HEK293 (cell line): Measurements from ENCODE around the gene FNDC3A.

ENCODE experiments used
- CTCF ChIA-PET: fragments of 350-600 bp; formaldehyde crosslinking; extraction: SDS; loops from one replicate; lab custom pipeline; 2021; ENCODE audit warnings: antibody characterized with exemption; lab: Yijun Ruan, JAX
- POLR2A ChIA-PET: fragments of 300-600 bp; formaldehyde crosslinking; extraction: SDS; loops from one replicate; lab custom pipeline; 2020; ENCODE audit warnings: antibody characterized with exemption, inconsistent platforms; lab: Yijun Ruan, JAX
- H3K27ac ChIP-seq: fragments of 200-500 bp; sonication (Bioruptor generic); 2 replicates; pipeline ENCODE4 v1.5.1; 2014; ENCODE audit warnings: low read depth, low read length, control low read depth, inconsistent platforms; ENCODE audit errors: extremely low read depth
- H3K36me3 ChIP-seq, 2 experiments: fragments of 200-500 bp in 1 of 2; sonication (Bioruptor generic) in 1 of 2; 1 replicate in 1 of 2; 2 replicates in 1 of 2; pipeline ENCODE4 v1.5.1; 2014 to 2017; ENCODE audit warnings: inconsistent platforms in 2 of 2, low read length in 2 of 2; ENCODE audit not compliant: control insufficient read depth in 2 of 2, insufficient read depth in 1 of 2
- H3K4me1 ChIP-seq: fragments of 200-500 bp; sonication (Bioruptor generic); 2 replicates; pipeline ENCODE4 v1.5.1; 2014; ENCODE audit warnings: mild to moderate bottlenecking, low read length, inconsistent platforms; ENCODE audit not compliant: control insufficient read depth, insufficient read depth
- H3K4me3 ChIP-seq: 2 replicates; pipeline ENCODE4 v1.5.1; 2011; ENCODE audit warnings: low read depth, mild to moderate bottlenecking, control low read depth, low read length, moderate library complexity
- H3K9me3 ChIP-seq: fragments of 200-500 bp; sonication (Bioruptor generic); 2 replicates; pipeline ENCODE4 v1.5.1; 2014; ENCODE audit warnings: low read depth, low read length, inconsistent platforms; ENCODE audit not compliant: control insufficient read depth, insufficient read depth
- GLIS2 ChIP-seq: fragments of 450-650 bp; formaldehyde crosslinking; IDR thresholded peaks from 2 replicates; pipeline ENCODE4 v1.5.1; 2016; ENCODE audit warnings: missing biosample characterization, missing genetic modification characterization
- KLF10 ChIP-seq: fragments of 450-650 bp; IDR thresholded peaks from 2 replicates; pipeline ENCODE4 v1.5.1; 2018; ENCODE audit warnings: missing biosample characterization, mild to moderate bottlenecking, missing genetic modification characterization
- KLF8 ChIP-seq: fragments of 450-650 bp; formaldehyde crosslinking; IDR thresholded peaks from 2 replicates; pipeline ENCODE4 v1.5.1; 2016; ENCODE audit warnings: missing biosample characterization, missing genetic modification characterization
- REPIN1 ChIP-seq: fragments of 450-650 bp; formaldehyde crosslinking; IDR thresholded peaks from 2 replicates; pipeline ENCODE4 v1.5.1; 2017; ENCODE audit warnings: missing biosample characterization, missing genetic modification characterization, low read depth
- SCRT2 ChIP-seq: fragments of 450-650 bp; formaldehyde crosslinking; IDR thresholded peaks from 2 replicates; pipeline ENCODE4 v1.5.1; 2016; ENCODE audit warnings: missing biosample characterization, missing genetic modification characterization
- SP2 ChIP-seq: fragments of 450-650 bp; formaldehyde crosslinking; IDR thresholded peaks from 2 replicates; pipeline ENCODE4 v1.5.1; 2016; ENCODE audit warnings: missing biosample characterization, missing genetic modification characterization
- ZBTB1 ChIP-seq: fragments of 450-650 bp; formaldehyde crosslinking; IDR thresholded peaks from 2 replicates; pipeline ENCODE4 v1.5.1; 2016; ENCODE audit warnings: missing biosample characterization, missing genetic modification characterization
- ZBTB20 ChIP-seq: fragments of 450-650 bp; formaldehyde crosslinking; IDR thresholded peaks from 2 replicates; pipeline ENCODE4 v1.5.1; 2016; ENCODE audit warnings: missing biosample characterization, missing genetic modification characterization
- ZFP69B ChIP-seq: fragments of 450-650 bp; formaldehyde crosslinking; IDR thresholded peaks from 2 replicates; pipeline ENCODE4 v1.5.1; 2016; ENCODE audit warnings: missing biosample characterization, missing genetic modification characterization
- ZIC2 ChIP-seq: fragments of 450-650 bp; formaldehyde crosslinking; IDR thresholded peaks from 2 replicates; pipeline ENCODE4 v1.5.1; 2016; ENCODE audit warnings: missing biosample characterization, missing genetic modification characterization
- ZNF146 ChIP-seq: fragments of 450-650 bp; formaldehyde crosslinking; IDR thresholded peaks from 2 replicates; pipeline ENCODE4 v1.5.1; 2016; ENCODE audit warnings: missing biosample characterization, missing genetic modification characterization
- ZNF148 ChIP-seq: fragments of 450-650 bp; formaldehyde crosslinking; IDR thresholded peaks from 2 replicates; pipeline ENCODE4 v1.5.0; 2017; ENCODE audit warnings: missing biosample characterization, missing genetic modification characterization, borderline replicate concordance
- ZNF155 ChIP-seq: fragments of 450-650 bp; formaldehyde crosslinking; IDR thresholded peaks from 2 replicates; pipeline ENCODE4 v1.5.1; 2016; ENCODE audit warnings: missing biosample characterization, missing genetic modification characterization
- ZNF16 ChIP-seq: fragments of 450-650 bp; formaldehyde crosslinking; IDR thresholded peaks from 2 replicates; pipeline ENCODE4 v1.5.1; 2016; ENCODE audit warnings: low read depth, missing biosample characterization, missing genetic modification characterization
- ZNF221 ChIP-seq: fragments of 450-650 bp; formaldehyde crosslinking; IDR thresholded peaks from 2 replicates; pipeline ENCODE4 v1.5.1; 2017; ENCODE audit warnings: missing biosample characterization, missing genetic modification characterization, borderline replicate concordance
- ZNF324 ChIP-seq: fragments of 450-650 bp; formaldehyde crosslinking; IDR thresholded peaks from 2 replicates; pipeline ENCODE4 v1.5.1; 2016; ENCODE audit warnings: missing biosample characterization, missing genetic modification characterization
- ZNF335 ChIP-seq: fragments of 450-650 bp; formaldehyde crosslinking; conservative IDR thresholded peaks from 2 replicates; pipeline ENCODE4 v1.5.1; 2016; ENCODE audit warnings: missing biosample characterization, missing genetic modification characterization
- ZNF362 ChIP-seq: fragments of 450-650 bp; formaldehyde crosslinking; IDR thresholded peaks from 2 replicates; pipeline ENCODE4 v1.5.1; 2016; ENCODE audit warnings: missing biosample characterization, missing genetic modification characterization
- ZNF529 ChIP-seq: fragments of 450-650 bp; formaldehyde crosslinking; IDR thresholded peaks from 2 replicates; pipeline ENCODE4 v1.5.1; 2017; ENCODE audit warnings: missing genetic modification characterization, missing biosample characterization; ENCODE audit not compliant: insufficient replicate concordance
- ZNF548 ChIP-seq: fragments of 450-650 bp; formaldehyde crosslinking; IDR thresholded peaks from 2 replicates; pipeline ENCODE4 v1.5.1; 2016; ENCODE audit warnings: missing biosample characterization, missing genetic modification characterization
- ZNF549 ChIP-seq: fragments of 450-650 bp; IDR thresholded peaks from 2 replicates; pipeline ENCODE4 v1.5.1; 2018; ENCODE audit warnings: missing biosample characterization, missing genetic modification characterization, mild to moderate bottlenecking, inconsistent platforms, moderate library complexity
- ZNF621 ChIP-seq: fragments of 450-650 bp; formaldehyde crosslinking; IDR thresholded peaks from 2 replicates; pipeline ENCODE4 v1.5.1; 2017; ENCODE audit warnings: missing biosample characterization, missing genetic modification characterization
- ZNF624 ChIP-seq: fragments of 450-650 bp; formaldehyde crosslinking; IDR thresholded peaks from 2 replicates; pipeline ENCODE4 v1.5.1; 2017; ENCODE audit warnings: missing biosample characterization, missing genetic modification characterization
- ZNF654 ChIP-seq: fragments of 450-650 bp; formaldehyde crosslinking; IDR thresholded peaks from 2 replicates; pipeline ENCODE4 v1.5.1; 2016; ENCODE audit warnings: low read depth, missing biosample characterization, missing genetic modification characterization
- ZNF843 ChIP-seq: fragments of 450-650 bp; formaldehyde crosslinking; IDR thresholded peaks from 2 replicates; pipeline ENCODE4 v1.5.1; 2016; ENCODE audit warnings: missing biosample characterization, missing genetic modification characterization

The FNDC3A gene

DNA sequence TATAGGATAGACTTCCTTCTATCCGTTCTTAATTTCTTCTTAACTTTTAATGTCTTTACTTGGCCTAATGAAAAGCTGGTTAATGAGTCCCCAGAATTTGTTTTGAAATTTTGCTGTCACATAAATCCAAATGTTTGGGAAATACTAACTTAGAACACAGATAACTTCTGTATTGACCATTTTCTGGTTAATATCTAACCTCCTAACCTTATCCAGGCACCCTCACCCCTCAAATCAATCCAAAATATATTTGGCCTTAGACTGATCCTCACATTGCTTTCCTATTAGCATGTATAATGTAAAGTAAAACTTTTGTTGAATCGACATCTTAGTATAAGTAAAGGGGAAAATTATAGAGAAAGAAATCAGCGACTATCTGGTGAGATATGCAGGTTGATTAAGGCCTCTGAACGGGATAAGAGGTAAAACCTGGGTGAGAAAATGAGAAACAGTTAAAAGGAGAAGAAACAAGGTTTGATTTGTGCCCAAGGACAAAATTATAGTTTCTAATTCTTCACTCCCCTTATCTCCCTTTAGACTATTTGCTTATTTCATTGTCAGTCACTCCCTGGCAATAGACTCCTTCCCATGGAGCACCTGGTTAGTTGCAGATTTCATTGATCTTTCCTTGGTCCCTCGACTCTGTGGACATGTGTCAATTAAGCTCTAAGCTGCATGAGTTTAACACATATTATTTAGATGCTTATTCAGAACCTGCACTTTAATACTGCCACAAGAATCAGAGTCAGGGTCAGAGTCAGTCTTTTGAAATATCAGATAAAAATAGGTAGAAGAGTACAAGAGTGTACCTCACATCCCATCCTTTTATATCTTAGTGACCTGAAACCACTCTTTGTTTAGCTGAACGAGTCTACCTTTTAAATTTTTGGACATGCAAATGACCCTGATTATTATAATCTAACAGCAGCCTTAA is 125.2 kb downstream of the FNDC3A start:
- no peak overlapping the region for H3K4me3 ChIP-seq
- ChIA-PET CTCF (interaction anchor here (1.8 kb wide), 1 partner anchor 191 kb away, joined by 4 read pairs; no protein-coding TSS in a partner anchor), POLR2A (no interaction called here)
- no peak for TF ChIP-seq ZNF221 (tag by site-specific recombination)
- no peak for TF ChIP-seq ZNF335 (tag by site-specific recombination)
- TF ChIP-seq ZNF155 (tag by site-specific recombination): no peak
- TF ChIP-seq ZNF654 (tag by site-specific recombination): no peak
- TF ChIP-seq ZNF548 (tag by site-specific recombination): no peak
- TF ChIP-seq ZNF148 (tag by site-specific recombination): no peak
- no peaks in the 10 kb centered on the region for H3K9me3 ChIP-seq
- H3K4me1 ChIP-seq: peaks cover 7% of the 10 kb centered on the region; the same call in 1 of the 2 replicates
- no peaks in the 10 kb centered on the region for H3K36me3 ChIP-seq
- H3K27ac ChIP-seq: no peak overlapping the region

GRCh38 chr13:49108196-49108595 is 132.5 kb downstream of the FNDC3A start:
- peaks cover 2% of the 10 kb centered on the region; the same call in 1 of the 2 replicates for H3K4me1 ChIP-seq
- ChIA-PET CTCF (no interaction called here), POLR2A (no interaction called here)
- no peak overlapping the region for H3K4me3 ChIP-seq
- TF ChIP-seq ZNF221 (tag by site-specific recombination) (no peak), SP2 (tag by site-specific recombination) (no peak), ZNF624 (tag by site-specific recombination) (no peak), ZFP69B (tag by site-specific recombination) (no peak), ZNF146 (tag by site-specific recombination) (no peak), ZIC2 (tag by site-specific recombination) (no peak), KLF10 (tag by site-specific recombination) (no peak), ZBTB1 (tag by site-specific recombination) (no peak), SCRT2 (tag by site-specific recombination) (no peak), ZNF529 (tag by site-specific recombination) (no peak), ZNF16 (tag by site-specific recombination) (no peak), ZNF362 (tag by site-specific recombination) (no peak), KLF8 (tag by site-specific recombination) (no peak), ZNF549 (tag by site-specific recombination) (no peak), GLIS2 (no peak), ZNF621 (tag by site-specific recombination) (no peak), REPIN1 (tag by site-specific recombination) (no peak), ZNF324 (tag by site-specific recombination) (no peak), ZBTB20 (tag by site-specific recombination) (no peak), ZNF843 (tag by site-specific recombination) (no peak)
- no peaks in the 10 kb centered on the region for H3K36me3 ChIP-seq
- H3K9me3 ChIP-seq: no peaks in the 10 kb centered on the region
- no peak overlapping the region for H3K27ac ChIP-seq
